ENCODE results near the gene CBLN4.

DNA sequence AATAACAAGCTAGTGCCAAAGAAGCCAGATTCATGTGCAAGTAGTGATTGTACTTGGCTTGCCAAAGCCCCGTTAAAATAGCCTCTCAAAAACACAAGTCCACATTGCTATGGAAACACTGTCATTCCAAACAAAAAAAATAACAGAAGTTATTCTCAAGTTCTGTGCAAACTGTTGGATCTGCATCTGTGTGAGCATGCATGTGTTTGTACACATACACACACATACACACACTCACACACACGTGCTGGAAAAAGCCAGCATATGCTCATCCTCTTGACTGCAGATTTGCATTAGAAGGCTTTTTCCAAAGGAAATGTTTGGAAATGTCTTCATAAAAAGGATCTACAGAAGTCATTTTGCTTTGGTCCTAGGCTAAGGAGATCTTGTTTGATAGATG is 13.4 kb upstream of the CBLN4 start:
- TF ChIP-seq POLR2A (IDR thresholded peaks at IDR 0.05) = no peak
- TF ChIP-seq, protein P1, sequence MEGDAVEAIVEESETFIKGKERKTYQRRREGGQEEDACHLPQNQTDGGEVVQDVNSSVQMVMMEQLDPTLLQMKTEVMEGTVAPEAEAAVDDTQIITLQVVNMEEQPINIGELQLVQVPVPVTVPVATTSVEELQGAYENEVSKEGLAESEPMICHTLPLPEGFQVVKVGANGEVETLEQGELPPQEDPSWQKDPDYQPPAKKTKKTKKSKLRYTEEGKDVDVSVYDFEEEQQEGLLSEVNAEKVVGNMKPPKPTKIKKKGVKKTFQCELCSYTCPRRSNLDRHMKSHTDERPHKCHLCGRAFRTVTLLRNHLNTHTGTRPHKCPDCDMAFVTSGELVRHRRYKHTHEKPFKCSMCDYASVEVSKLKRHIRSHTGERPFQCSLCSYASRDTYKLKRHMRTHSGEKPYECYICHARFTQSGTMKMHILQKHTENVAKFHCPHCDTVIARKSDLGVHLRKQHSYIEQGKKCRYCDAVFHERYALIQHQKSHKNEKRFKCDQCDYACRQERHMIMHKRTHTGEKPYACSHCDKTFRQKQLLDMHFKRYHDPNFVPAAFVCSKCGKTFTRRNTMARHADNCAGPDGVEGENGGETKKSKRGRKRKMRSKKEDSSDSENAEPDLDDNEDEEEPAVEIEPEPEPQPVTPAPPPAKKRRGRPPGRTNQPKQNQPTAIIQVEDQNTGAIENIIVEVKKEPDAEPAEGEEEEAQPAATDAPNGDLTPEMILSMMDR (IDR thresholded peaks at IDR 0.05) = no peak

Measured in adrenal gland (tissue), 5 donors.